T-helper 1 cell (primary cell): ENCODE measurements around the gene CAPN13.
"Not testable (repeated sequence)": the region's sequence is repeated elsewhere in the genome, so short reads cannot be mapped to it uniquely, and the experiment has no call there.

Source experiments
- DNase-seq, 5 donors: peaks; one replicate each; pipeline ENCODE4 v3.0.0-alpha.2; 2012 to 2020

The CAPN13 gene

GRCh38 chr2:30702694-30703093 lies 104.6 kb downstream of the CAPN13 start:
- DNase-seq = no peak

GRCh38 chr2:30701782-30702181 lies 105.5 kb downstream of the CAPN13 start:
- no peak for DNase-seq

GRCh38 chr2:30697242-30698103 lies 109.8 kb downstream of the CAPN13 start:
- DNase-seq = not testable (repeated sequence)

- DNase-seq = no peak
Observed at GRCh38 chr2:30695749-30696148, 111.5 kb downstream of the CAPN13 start.

- no peak for DNase-seq
Observed at GRCh38 chr2:30694286-30695055, 112.8 kb downstream of the CAPN13 start.

- DNase-seq = no peak
Observed at GRCh38 chr2:30693821-30694281, 113.4 kb downstream of the CAPN13 start.

GRCh38 chr2:30692829-30693275 lies 114.4 kb downstream of the CAPN13 start:
- no peak for DNase-seq

- DNase-seq = no peak
Observed at GRCh38 chr2:30691948-30692828, 115.1 kb downstream of the CAPN13 start.

- DNase-seq = no peak
Observed at GRCh38 chr2:30691091-30691947, 115.9 kb downstream of the CAPN13 start.

- no peak for DNase-seq
Observed at GRCh38 chr2:30690126-30690561, 117.1 kb downstream of the CAPN13 start.

- no peak for DNase-seq
Observed at GRCh38 chr2:30689496-30690125, 117.6 kb downstream of the CAPN13 start.

GRCh38 chr2:30688956-30689401 lies 118.3 kb downstream of the CAPN13 start:
- DNase-seq = no peak

- DNase-seq = no peak
Observed at GRCh38 chr2:30686669-30687068, 120.6 kb downstream of the CAPN13 start.

GRCh38 chr2:30686000-30686399 lies 121.2 kb downstream of the CAPN13 start:
- no peak for DNase-seq

- no peak for DNase-seq
Observed at GRCh38 chr2:30684996-30685395, 122.2 kb downstream of the CAPN13 start.

GRCh38 chr2:30684516-30684915 lies 122.7 kb downstream of the CAPN13 start:
- DNase-seq = no peak

GRCh38 chr2:30684026-30684425 lies 123.2 kb downstream of the CAPN13 start:
- no peak for DNase-seq

GRCh38 chr2:30683236-30683956 lies 123.8 kb downstream of the CAPN13 start:
- DNase-seq = no peak

GRCh38 chr2:30681022-30681421 lies 126.2 kb downstream of the CAPN13 start:
- no peak for DNase-seq

GRCh38 chr2:30680121-30680520 lies 127.1 kb downstream of the CAPN13 start:
- no peak for DNase-seq
